Endothelial cell of umbilical vein (primary cell): Measurements from ENCODE around the gene CD38.

Source experiments
- FOS ChIP-seq: IDR thresholded peaks from 2 replicates; pipeline ENCODE4 v1.6.1; 2011; ENCODE audit warnings: mild to moderate bottlenecking, low read length, moderate library complexity, borderline replicate concordance; ENCODE audit not compliant: insufficient read depth
- JUN ChIP-seq: IDR thresholded peaks from 2 replicates; pipeline ENCODE4 v1.6.1; 2011; ENCODE audit warnings: borderline replicate concordance, low read depth; ENCODE audit not compliant: insufficient read length, insufficient read depth
- POLR2A ChIP-seq: IDR thresholded peaks from 2 replicates; pipeline ENCODE4 v1.6.1; 2012; ENCODE audit warnings: low read depth, mild to moderate bottlenecking, control low read depth, low read length
- POLR2AphosphoS5 ChIP-seq: IDR thresholded peaks from 2 replicates; pipeline ENCODE4 v1.6.1; 2012; ENCODE audit warnings: low read depth, mild to moderate bottlenecking, control low read depth, low read length, moderate library complexity; ENCODE audit not compliant: insufficient read depth
- TF ChIP-seq, protein P1 (sequence below), 2 donors: IDR thresholded peaks; 1 replicate in 1 of 2; 2 replicates in 1 of 2; pipeline ENCODE4 v1.5.1; 2011; ENCODE audit warnings: low read length in 2 of 2, mild to moderate bottlenecking in 2 of 2, moderate library complexity in 2 of 2, control low read depth in 1 of 2, inconsistent platforms in 1 of 2, low read depth in 1 of 2; ENCODE audit not compliant: insufficient read depth in 1 of 2; ENCODE audit errors: extremely low read depth in 1 of 2
- TF ChIP-seq, protein P2 (sequence below): IDR thresholded peaks from 2 replicates; pipeline ENCODE4 v1.6.1; 2011; ENCODE audit not compliant: insufficient read depth, insufficient read length

DNA sequence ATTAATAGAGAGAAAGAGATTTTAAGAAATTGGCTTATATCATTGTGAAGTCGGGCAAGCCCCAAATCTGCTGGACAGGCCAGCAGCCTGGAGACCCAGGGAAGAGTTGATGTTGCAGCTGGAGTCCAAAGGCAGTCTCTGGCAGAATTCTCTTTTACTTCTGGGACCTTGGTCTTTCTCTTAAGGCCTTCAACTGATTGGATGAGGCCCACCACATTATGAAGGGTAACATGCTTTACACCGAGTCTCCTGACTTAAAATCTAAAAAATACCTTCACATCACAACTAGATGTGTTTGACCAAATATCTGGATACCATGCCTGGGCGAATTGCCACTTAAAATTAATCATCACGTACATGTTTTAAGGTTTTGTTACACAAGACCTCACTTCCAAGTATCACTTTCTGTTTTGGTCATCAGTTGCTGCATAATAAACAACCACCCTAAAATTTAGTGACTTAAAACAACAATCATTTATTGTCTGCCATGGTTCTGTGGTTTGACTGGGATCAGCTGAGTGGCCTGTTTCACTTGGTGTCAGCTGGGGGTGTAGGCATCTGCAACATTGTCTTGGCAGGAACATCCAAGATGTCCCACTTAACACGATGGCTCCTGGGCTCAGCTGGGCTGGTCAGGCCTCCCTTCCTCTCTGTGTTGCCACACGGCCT lies 3.4 kb downstream of the CD38 start:
- TF ChIP-seq, protein P1, sequence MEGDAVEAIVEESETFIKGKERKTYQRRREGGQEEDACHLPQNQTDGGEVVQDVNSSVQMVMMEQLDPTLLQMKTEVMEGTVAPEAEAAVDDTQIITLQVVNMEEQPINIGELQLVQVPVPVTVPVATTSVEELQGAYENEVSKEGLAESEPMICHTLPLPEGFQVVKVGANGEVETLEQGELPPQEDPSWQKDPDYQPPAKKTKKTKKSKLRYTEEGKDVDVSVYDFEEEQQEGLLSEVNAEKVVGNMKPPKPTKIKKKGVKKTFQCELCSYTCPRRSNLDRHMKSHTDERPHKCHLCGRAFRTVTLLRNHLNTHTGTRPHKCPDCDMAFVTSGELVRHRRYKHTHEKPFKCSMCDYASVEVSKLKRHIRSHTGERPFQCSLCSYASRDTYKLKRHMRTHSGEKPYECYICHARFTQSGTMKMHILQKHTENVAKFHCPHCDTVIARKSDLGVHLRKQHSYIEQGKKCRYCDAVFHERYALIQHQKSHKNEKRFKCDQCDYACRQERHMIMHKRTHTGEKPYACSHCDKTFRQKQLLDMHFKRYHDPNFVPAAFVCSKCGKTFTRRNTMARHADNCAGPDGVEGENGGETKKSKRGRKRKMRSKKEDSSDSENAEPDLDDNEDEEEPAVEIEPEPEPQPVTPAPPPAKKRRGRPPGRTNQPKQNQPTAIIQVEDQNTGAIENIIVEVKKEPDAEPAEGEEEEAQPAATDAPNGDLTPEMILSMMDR (IDR thresholded peaks at IDR 0.05; ENCODE audit: extremely low read depth in 1 of 2, insufficient read depth in 1 of 2, low read depth in 1 of 2, low read length in 2 of 2): no peak
- TF ChIP-seq POLR2A: no peak
- no peak for TF ChIP-seq FOS
- TF ChIP-seq JUN: no peak
- no peak for TF ChIP-seq POLR2AphosphoS5
- TF ChIP-seq, protein P2, sequence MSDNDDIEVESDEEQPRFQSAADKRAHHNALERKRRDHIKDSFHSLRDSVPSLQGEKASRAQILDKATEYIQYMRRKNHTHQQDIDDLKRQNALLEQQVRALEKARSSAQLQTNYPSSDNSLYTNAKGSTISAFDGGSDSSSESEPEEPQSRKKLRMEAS: no peak
